K562 treated with DMSO at 1 percent for 12 hours (cell line): ENCODE results near the gene IFRD1. TPM values are rescaled to one million over a fixed set of nuclear protein-coding genes. Genes with fewer than 3 reads are reported as not detected.

ENCODE experiments used
- total RNA-seq: library from RNA; unstranded; fragments of 300-600 nt; gene quantifications from 2 replicates; pipeline ENCODE4 v1.2.3, GENCODE V29; 2022; ENCODE audit not compliant: insufficient read depth

IFRD1 gene, protein sequence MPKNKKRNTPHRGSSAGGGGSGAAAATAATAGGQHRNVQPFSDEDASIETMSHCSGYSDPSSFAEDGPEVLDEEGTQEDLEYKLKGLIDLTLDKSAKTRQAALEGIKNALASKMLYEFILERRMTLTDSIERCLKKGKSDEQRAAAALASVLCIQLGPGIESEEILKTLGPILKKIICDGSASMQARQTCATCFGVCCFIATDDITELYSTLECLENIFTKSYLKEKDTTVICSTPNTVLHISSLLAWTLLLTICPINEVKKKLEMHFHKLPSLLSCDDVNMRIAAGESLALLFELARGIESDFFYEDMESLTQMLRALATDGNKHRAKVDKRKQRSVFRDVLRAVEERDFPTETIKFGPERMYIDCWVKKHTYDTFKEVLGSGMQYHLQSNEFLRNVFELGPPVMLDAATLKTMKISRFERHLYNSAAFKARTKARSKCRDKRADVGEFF
- total RNA-seq: 31.9 and 51.1 TPM in 2 replicates

DNA sequence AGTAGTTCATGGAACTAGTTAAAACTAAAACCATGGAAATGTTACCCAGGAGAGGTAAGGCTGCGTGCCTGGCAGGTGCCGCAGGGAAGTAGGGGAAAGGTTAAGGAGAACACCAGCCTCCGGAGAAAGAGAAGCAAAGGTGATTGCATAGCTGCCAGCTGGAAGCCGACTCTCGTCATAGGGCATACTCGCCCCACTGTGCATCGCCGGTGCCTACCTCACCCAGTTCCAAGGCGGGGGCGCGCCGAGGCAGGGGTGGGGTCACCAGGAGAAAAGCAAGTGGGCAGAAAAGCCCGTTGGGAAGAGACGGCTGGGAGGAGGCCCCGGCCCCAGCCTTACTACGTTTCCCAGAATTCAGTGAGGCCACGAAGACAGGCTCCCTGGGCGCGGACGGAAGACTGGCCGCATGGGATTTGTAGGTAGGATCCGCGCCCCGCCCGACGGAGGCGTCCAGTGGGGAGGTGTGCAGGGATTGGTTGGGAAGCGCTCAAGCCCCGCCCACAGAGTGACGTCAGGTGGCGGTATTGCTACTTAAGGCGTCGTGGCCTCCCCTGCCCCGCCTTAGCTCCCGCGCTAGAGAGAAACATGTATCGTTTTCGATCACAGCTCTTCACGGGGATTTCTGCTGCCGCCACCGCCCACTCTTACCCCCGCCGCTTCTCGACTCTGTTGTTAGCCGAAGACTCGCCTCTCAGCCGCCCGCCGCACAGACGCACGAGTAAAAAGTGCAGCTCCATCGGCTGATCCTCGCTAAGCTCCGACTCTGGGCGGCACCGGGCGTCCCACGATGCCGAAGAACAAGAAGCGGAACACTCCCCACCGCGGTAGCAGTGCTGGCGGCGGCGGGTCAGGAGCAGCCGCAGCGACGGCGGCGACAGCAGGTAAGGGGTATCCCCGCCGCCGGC is at the start of gene IFRD1:
IFRD1 (plus strand) TSS at position 559 of the 905 bp plus-strand sequence; CDS start at position 788, 229 bp downstream.

Other genes with a start within 250 kb of the IFRD1 start
- 0.57 and 1.9 TPM in 2 replicates for gene DOCK4, start 244.1 kb upstream of the IFRD1 start, total RNA-seq
- gene ZNF277, start 243.8 kb upstream of the IFRD1 start, total RNA-seq: 22.3 and 38.9 TPM in 2 replicates
- 0.45 and 1.2 TPM in 2 replicates for gene LSMEM1, start 30.5 kb downstream of the IFRD1 start, total RNA-seq